Mammary epithelial cell (primary cell): ENCODE data around the gene UBD.

Source experiments
- CTCF ChIP-seq, 2 donors: IDR thresholded peaks in 1 of 2; conservative IDR thresholded peaks in 1 of 2; 2 replicates each; pipeline ENCODE4 v1.5.1; 2011 to 2012; ENCODE audit warnings: inconsistent platforms in 2 of 2, low read length in 2 of 2, mild to moderate bottlenecking in 2 of 2, control low read depth in 1 of 2, low read depth in 1 of 2; ENCODE audit not compliant: insufficient read depth in 1 of 2; ENCODE audit errors: extremely low read depth in 1 of 2
- EZH2 ChIP-seq: IDR thresholded peaks from 2 replicates; pipeline ENCODE4 v1.6.1; 2012; ENCODE audit warnings: low read length, inconsistent platforms, borderline replicate concordance

- no peak for TF ChIP-seq CTCF (conservative IDR thresholded peaks at IDR 0.05 in 1 of 2, IDR thresholded peaks at IDR 0.05 in 1 of 2; ENCODE audit: extremely low read depth in 1 of 2, insufficient read depth in 1 of 2, low read depth in 1 of 2, low read length in 2 of 2)
- no peak for TF ChIP-seq EZH2
Measured at GRCh38 chr6:29509239-29509638, 50.3 kb downstream of the UBD start.
